ENCODE results near the gene CHCHD3.
"Not testable (repeated sequence)": the region's sequence is repeated elsewhere in the genome, so short reads cannot be mapped to it uniquely, and the experiment has no call there.

Gene CHCHD3

GRCh38 chr7:133040178-133040577 lies 41.7 kb downstream of the CHCHD3 start:
- DNase-seq = no peak

GRCh38 chr7:133039614-133040013 lies 42.3 kb downstream of the CHCHD3 start:
- no peak for DNase-seq

- DNase-seq = no peak
Observed at GRCh38 chr7:133036289-133036688, 45.6 kb downstream of the CHCHD3 start.

- DNase-seq = not testable (repeated sequence)
Observed at GRCh38 chr7:133035240-133035639, 46.6 kb downstream of the CHCHD3 start.

GRCh38 chr7:133030346-133030745 lies 51.5 kb downstream of the CHCHD3 start:
- no peak for DNase-seq

GRCh38 chr7:133029463-133029862 lies 52.4 kb downstream of the CHCHD3 start:
- no peak for DNase-seq

- no peak for DNase-seq
Observed at GRCh38 chr7:133027397-133027796, 54.5 kb downstream of the CHCHD3 start.

- no peak for DNase-seq
Observed at GRCh38 chr7:133026210-133026859, 55.6 kb downstream of the CHCHD3 start.

GRCh38 chr7:133025056-133025455 lies 56.8 kb downstream of the CHCHD3 start:
- no peak for DNase-seq

GRCh38 chr7:133024596-133024995 lies 57.3 kb downstream of the CHCHD3 start:
- no peak for DNase-seq

GRCh38 chr7:133023370-133024071 lies 58.4 kb downstream of the CHCHD3 start:
- DNase-seq = no peak

- DNase-seq = no peak
Observed at GRCh38 chr7:133022661-133023060, 59.2 kb downstream of the CHCHD3 start.

- no peak for DNase-seq
Observed at GRCh38 chr7:133021196-133021595, 60.7 kb downstream of the CHCHD3 start.

- DNase-seq = no peak
Observed at GRCh38 chr7:133020496-133020895, 61.4 kb downstream of the CHCHD3 start.

- no peak for DNase-seq
Observed at GRCh38 chr7:133019590-133019989, 62.3 kb downstream of the CHCHD3 start.

GRCh38 chr7:133016604-133017003 lies 65.3 kb downstream of the CHCHD3 start:
- no peak for DNase-seq

- DNase-seq = no peak
Observed at GRCh38 chr7:133015888-133016287, 66.0 kb downstream of the CHCHD3 start.

- DNase-seq = no peak
Observed at GRCh38 chr7:133011746-133012145, 70.1 kb downstream of the CHCHD3 start.

- no peak for DNase-seq
Observed at GRCh38 chr7:133009426-133010252, 72.3 kb downstream of the CHCHD3 start.

- no peak for DNase-seq
Observed at GRCh38 chr7:133007961-133008360, 73.9 kb downstream of the CHCHD3 start.

- DNase-seq = no peak
Observed at GRCh38 chr7:133003052-133003910, 78.6 kb downstream of the CHCHD3 start.

- no peak for DNase-seq
Observed at GRCh38 chr7:133001727-133002126, 80.2 kb downstream of the CHCHD3 start.

GRCh38 chr7:132999845-133000244 lies 82.0 kb downstream of the CHCHD3 start:
- DNase-seq = no peak

All from T1000 (cell line).